T1000 (cell line): ENCODE data around the gene ITM2C.

Source experiments
- DNase-seq: peaks from one replicate; lab custom pipeline; 2025; ENCODE audit warnings: mixed read lengths; lab: John Stamatoyannopoulos, UW

ITM2C gene

DNA sequence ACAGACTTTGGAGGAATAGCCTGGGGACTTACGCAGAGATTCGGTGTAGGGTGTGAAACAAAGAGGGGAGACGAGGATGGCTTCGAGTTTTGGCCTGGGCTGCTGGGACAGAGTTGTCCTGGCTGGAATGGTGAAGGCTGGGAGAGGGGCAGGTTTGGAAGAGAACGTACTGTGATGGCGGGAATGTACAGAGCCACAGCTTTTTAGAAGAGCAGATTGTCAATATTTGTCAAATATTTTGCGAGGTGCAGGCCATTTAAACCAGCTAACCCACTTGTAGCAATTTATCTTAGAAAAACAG, 14.4 kb upstream of the ITM2C start:
- no peak for DNase-seq

- no peak for DNase-seq
These were observed 12.6 kb upstream of the ITM2C start for GRCh38 chr2:230852113-230852512.

DNA sequence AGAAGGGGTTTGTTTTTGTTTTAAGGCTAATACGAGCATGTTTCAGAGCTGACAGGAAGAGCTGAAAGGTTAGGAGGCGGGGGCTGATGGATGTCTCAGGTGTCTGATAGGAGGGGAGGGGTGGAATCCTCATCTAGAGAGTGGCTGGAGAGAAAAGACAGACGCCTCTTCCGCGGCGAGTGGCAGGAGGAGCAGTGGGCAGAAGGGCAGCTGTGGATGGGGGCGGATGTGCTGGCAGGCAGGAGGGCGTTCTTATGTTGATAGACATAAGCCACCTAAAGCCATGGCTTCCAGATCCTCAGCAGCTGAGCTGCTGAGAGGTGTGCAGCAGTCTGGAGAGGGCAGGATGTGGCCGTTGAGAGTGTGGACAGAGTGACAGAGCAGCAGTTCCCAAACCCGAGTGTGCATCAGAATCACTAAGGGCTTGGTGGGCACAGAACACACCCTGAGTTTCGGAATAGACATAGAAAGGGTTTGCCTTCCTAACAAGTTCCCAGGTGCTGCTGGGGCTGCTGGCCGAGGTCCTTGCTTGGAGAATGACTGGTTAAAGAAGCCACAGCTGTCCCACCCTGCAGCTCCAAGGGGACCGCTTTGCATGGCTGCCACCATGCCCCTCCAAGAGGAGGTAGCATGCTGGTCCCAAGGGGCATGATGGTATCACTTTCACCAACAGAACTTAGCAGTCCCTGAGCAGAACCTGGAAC, 3.0 kb upstream of the ITM2C start:
- DNase-seq, result no peak

- DNase-seq, result no peak
These were observed 2.5 kb upstream of the ITM2C start for GRCh38 chr2:230862292-230862691.

DNA sequence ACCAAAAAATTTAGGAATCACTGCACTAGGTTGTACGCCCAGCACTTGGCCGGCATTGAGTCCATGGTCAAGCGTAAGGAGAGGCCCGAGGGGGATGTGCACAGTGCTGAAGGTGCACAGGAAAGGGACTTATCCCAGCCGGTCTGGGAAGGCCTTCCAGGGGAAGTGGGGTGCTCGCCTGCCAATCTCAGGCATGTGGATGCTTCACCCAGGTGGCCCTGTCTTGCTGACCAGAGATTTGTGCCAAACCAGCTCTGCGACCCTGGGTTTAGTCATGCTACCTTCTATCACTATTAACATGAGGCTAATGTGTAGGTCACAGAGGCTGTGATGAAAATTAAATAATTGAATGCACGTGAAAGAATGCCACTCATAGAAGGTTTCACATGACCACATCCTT, 1.7 kb upstream of the ITM2C start:
- no peak for DNase-seq

DNA sequence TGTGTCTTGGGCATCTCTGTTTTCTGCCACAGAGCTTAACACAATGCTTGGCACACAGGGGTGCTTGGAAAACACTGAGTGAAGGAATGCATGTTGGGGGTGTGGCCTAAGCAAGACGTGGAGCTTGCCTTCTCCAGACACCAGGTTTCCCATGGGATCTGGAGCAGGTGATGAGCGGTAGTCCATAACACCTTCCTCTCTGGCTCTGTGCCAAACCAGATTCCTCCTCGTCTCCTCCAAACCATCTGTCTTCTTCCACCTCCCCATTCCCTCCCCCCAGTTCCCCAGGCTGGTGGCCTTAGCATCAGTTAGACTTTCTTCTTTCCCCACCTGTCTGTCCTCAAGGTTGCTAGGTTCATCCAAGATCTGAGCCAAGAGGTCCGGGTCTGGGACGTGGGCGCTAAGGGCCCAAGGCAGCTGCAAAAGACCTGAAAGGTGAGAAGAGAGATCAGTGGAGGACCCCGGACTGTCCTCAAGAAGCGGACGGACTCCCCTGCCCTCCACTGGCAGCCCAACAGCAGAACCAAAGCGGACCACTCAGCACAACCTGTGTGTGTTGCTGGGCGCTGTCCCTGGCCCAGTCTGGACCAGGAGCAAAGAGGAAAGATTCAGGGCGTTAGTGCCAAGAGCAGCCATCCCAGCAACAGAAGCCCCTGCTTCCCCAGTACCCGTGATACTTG, 1.2 kb upstream of the ITM2C start:
- no peak for DNase-seq

- DNase-seq, result no peak
These were observed 579 bp upstream of the ITM2C start for GRCh38 chr2:230864122-230864604.

GRCh38 chr2:230865307-230865765, 594 bp downstream of the ITM2C start:
- no peak for DNase-seq

GRCh38 chr2:230865766-230866755, 1.3 kb downstream of the ITM2C start:
- DNase-seq, result no peak

DNA sequence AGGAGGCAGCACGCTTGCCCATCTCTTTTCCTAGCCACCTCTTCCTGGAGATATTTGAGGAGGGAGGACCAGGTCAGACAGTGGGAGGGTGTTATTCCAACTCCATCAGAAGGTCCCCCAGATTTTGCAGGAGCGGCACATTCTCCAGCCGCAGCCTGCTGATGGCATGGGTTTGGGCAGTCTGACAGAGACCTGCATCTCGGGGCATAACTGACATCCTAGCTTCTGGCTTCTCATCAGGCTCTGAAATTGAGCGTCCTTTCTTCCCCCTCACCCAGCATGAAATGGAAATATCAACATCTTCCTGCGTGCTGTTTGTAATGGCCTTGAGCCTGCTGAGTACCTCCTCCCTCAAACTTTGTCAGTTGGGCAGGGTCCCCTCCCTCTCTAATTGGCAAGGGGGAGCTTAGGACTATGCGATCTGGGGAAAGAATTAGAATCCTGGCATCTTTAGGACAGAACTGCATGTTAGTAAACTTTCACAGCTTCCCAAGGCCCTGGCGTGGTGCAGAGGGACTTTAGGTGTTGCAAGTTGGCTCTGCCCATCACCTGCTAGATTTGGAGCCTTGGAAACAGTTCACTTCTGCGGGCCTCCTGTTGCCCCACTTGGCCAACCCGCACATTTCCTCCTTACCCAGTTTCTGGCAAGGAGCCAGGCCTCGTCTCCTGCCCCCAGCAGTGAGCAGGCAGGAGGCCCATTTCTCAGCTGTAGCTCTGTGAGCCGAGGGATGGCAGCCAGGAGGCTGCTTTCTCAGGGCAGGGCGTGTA, 2.2 kb downstream of the ITM2C start:
- no peak for DNase-seq

DNA sequence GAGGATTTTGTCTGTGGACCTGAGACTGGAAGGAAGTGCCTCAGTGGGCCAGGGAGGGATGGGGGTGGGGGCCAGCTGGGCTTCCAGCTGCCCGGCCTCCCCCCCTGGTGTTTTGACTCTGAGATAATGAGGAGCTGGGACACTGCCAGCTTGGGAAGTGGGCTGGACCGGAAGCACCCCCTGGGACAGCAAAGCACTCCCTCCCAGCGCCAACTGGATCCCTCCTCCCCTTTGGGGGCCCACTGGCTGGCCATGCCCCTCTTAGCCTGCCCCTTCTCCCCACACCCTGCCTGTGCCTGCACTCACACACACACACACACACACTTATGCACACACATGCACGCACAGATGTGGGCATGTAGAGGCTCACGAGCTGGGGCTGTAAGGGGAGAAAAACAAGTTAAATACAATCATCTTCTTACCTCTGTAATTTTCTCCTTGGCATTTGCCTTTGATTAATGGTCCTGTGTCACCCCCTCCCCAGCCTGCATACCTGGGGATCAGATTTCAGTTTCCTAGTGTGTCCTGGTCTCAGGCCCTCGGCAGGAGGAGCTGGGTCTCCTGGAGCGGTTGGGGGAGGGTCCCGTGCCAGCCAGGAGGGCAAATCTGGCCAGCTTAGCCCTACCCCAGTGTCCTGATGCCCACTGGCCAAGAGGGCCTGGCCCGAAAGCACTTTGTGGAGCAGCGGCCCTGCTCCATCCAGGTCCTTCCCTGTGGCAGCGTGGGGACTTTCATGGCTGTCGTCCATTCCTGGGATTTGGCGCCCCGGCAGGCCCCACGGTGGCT, 3.6 kb downstream of the ITM2C start:
- no peak for DNase-seq

- DNase-seq, result no peak
These were observed 4.5 kb downstream of the ITM2C start for GRCh38 chr2:230868947-230869913.

DNA sequence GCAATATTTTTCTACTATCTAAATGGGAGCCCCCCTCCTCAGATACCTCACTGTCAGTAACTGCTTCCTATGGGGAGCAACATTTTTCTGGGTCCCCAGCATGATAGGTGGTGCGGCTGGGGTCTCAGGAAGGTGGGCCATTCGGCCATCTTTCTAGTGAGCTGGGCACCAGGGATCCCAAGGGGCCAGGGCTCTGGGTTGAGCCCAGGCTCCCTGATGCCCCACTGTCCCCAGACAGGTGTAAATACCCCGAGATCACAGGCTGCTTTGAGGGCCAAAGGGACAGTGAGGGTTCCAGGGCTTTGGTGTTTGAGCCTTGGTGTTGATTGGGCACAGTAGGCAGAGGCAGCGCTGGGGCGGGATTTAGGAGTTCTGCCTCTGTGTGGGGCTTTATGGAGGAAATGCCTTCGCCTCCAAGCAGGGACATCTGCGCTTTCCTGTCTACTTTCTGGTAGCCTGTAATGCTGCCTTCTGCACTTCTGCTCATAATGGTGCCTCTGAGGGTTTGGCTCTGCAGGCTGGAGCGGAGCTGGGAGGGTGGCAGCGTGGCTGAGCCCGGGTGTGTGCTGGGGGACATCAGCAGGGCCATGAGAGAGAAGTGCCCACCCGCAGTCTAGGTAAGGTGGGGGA, 5.3 kb downstream of the ITM2C start:
- no peak for DNase-seq

- DNase-seq, result no peak
These were observed 6.0 kb downstream of the ITM2C start for GRCh38 chr2:230870544-230871360.

DNA sequence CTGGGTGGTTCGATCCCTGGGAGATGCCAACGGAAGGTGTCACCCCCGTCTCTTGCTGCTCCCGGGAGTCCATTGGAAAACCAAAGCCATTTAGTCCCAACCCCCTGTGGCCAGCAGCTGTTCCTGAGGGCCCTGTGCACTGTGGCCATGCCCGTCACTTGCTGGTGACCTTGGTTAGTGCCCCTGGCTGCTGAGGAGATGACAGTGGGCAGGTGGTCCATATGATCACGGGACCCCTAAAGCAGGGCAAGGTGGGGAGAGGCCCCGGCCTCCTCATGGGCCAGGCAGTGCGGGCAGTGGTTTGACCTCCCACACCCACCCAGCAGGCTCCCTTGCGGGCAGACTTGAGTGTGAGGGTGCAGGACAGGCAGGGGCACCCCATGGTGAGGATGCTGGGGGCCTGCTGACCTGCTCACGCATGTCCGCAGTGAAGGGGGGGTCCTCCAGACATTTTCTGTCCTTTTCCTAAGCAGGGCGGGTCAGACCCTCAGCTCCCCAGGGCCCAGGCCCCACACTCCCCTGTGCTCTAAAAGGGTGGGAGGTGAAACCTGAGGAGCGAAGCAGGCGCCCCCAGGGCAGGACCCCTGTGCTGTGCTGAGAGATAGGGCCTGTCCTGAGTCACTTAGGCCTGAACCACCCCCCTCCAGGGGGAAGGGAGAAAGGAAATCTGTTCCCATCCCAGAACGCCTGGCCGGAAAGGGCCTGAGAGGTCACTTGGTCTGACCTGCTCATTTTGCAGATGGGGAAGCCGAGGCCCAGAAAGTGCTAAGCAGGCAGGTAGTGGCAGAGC, 6.8 kb downstream of the ITM2C start:
- DNase-seq, result no peak

- no peak for DNase-seq
These were observed 7.6 kb downstream of the ITM2C start for GRCh38 chr2:230872151-230872967.
